Measurements from ENCODE around the gene TCF19.

- TF ChIP-seq POLR2AphosphoS5 (IDR thresholded peaks at IDR 0.05; ENCODE audit: low read depth, low read length), result no peak
- TF ChIP-seq TAF1 (IDR thresholded peaks at IDR 0.05; ENCODE audit: low read depth, low read length), result no peak
- no peak for TF ChIP-seq POLR2A (IDR thresholded peaks at IDR 0.05; ENCODE audit: low read depth, low read length)
- no peak for TF ChIP-seq POU2F2 (IDR thresholded peaks at IDR 0.05; ENCODE audit: low read depth, low read length)
These were observed 4.0 kb upstream of the TCF19 start for GRCh38 chr6:31154436-31154835.

Measured in GM12891 (cell line).